ENCODE measurements around the gene ADAM15.

The ADAM15 gene

GRCh38 chr1:155050560-155051341 lies at the start of gene ADAM15:
Gene ADAM15 (plus strand): TSS chr1:155051316. CDS start chr1:155051387, 71 bp downstream.
- DNase-seq: peak; percentile 86

- DNase-seq: no peak
Observed at GRCh38 chr1:155001425-155001674, 49.8 kb upstream of the ADAM15 start.

GRCh38 chr1:155001675-155002463 lies 49.2 kb upstream of the ADAM15 start:
- peak; percentile 94 for DNase-seq

DNA sequence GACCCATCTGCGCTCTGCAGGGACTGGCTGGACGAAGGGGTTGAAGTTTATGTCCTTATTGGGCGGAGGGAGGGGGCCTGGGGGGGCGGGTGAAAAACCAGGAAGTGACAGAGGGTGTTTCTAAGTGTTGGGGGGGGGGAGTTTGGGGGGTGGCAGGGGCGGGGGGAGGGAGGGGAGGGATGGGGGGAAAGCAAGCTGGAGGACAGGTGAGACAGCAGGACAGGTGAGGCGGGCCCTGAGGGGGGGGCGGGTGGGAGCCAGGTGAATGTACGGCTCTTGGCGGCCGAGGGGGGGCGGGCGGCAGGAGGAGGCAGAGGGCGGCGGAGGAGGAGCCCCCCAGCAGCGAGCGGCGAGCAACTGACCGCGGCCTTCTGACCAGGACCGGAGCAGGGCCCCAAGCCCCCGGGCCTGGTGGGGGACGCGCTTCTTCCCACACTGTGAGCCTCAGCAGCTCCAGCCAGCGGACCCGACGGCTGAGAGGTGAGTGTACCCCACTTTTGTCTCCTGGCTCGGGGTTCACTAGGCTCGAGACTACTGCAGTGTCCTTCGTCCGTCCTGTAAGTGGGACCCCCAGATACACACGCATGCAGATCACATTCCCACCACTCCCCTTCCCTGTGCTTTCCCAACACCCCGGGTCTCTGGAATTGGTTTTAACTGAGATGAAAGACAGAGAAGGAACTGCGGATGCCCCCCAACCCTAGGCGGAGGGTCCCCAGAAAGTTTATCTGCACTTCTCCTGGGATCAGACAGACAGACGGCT lies 48.5 kb upstream of the ADAM15 start, which contains the start of gene ZBTB7B:
Gene ZBTB7B, plus strand, starts transcription at position 339 of the 763 bp plus-strand sequence. CDS start 11,859 bp downstream, outside the sequence.
- DNase-seq: no peak

GRCh38 chr1:155003227-155003765 lies 47.8 kb upstream of the ADAM15 start:
- no peak for DNase-seq

DNA sequence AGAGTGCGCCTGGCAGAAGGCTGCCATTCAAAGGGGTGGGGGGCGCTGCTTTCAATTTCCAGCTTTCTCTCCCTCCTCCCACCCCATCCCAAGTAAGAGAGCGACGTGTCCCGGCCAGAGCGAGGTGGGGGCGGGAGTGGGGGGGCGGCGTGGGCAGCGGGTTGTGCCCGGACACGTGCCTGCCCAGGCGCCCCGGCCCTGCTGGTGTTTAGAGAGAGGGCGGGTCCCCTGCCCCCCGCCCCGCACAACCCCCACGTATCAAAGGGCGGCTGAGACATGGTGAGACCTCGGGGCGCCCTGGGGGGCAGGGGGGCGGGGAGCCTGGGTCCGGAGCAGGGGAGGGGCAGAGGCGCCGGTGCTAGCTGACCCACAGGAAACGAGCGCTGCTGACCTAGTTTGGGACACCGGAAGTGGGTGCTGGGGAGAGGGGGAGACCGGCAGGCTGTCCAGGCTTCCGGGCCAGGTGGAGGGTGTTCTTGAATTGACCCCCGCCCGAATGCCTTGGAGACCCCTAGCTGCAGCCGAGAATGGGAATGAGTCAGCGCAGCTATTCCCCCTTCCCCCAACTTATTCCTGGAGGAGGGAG lies 47.3 kb upstream of the ADAM15 start:
- DNase-seq: no peak

GRCh38 chr1:155004352-155005075 lies 46.6 kb upstream of the ADAM15 start:
- no peak for DNase-seq

DNA sequence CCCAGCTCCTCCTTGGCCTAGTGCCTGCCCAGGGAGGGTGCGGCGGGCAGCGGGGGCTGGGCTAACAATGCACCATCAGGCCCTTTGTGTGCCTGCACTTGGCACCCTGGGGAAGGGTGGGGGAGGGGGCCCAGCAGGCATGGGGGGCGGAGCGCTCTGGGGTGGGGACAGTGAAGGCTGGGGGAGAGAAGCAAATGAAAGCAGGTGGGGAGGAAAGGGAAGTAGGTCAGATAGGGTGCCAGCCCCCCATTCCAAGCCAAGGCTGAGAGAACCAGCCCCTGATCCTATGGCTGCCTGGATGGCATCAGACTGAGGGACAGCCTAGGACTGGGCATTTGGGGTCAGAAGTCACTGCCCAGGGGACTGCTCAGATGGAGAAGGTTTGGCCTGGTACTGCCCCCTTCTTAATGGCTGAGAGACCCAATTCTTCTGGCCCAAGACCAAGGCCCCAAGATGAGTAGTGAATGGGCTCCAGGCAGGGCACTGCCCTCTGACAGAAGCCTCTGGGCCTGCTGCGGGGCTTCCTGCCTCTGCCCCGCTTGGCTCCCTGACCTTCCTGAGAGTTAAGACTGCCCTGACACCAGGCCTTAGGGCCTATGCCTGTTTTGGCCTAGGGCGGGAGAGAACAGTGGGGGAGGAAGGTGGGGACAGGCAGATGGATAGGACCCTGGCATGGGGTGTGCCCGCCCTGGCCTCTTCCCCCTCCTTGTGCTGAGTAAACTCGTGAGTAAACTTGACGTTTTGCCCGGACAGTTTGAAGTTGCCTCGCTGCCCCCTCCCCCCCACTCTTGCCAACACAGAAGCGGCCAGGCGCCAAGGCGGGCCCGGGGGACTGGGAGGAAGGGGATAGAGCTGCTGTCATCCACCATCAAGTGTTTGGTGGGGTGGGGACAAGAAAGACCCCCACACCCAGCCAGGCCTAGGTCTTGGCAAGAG lies 45.8 kb upstream of the ADAM15 start:
- no peak for DNase-seq

DNA sequence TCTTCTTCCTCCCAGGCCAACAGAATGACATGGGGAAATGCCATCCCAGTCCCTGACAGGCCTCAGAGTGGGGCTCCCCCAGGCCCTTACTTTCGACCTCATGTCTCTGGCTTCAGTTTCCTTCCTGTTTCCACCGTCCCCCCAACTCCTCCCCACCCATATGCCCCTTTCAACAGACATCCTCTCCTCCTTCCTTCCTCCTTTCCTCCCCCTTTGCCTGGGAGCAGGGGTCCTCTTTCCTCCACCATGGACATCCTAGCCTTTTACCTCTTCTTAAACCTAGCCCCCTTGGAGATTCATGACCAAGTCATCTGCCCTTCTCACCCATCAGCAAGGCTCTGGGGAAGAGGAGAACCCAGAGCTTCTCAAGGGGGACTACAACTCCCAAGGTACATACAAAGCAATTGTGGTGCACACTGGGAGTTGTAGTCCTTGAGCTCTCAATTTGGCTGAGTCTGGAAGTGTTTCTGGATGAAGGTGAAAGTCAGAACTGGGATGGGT lies 44.5 kb upstream of the ADAM15 start:
- DNase-seq: no peak

GRCh38 chr1:155007251-155007828 lies 43.8 kb upstream of the ADAM15 start:
- no peak for DNase-seq

DNA sequence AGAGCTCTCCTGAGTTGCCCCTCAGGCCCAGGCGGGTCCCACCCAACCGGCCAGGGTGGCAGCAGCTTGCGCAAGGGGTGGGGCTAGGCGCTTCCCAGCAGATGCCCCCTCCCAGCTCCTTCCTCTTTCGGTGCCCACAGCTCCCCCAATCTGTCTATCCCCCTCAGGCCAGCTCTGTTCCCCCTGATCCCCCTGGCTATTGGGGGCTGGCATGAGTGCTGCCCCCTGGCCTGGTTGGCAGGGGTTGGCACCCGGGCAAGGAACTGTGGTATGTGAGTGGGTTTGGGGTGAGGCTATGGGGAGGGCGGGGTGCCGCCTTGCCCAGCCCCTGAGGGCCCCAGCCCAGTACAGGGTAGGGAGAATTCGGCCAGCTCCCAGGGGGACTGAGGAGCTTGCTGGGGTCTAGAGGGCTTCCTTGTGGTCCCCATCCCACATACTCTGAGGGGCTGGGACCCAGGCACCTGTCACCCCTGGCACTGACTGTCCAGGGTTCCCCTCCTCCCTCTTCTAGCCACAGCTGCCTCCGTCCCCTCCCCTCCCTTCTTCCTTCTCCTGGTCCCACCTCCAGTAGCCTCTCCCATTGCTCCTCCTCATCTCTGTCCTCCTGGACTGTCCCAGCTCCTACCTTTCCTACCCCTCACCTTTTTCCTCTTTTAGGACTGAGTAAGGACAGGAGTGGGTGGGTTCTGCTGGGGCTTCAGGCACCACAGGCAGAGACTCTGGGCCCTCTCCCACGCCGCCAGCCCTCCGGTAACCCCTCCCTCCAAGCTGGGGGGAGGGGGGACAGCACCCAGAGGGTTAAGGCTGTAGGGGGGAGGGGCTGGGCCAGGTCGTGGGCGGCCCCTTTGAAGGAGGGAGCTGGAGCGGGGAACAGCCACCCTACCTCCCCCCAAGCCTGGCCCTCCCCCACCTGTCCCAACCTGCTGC lies 42.8 kb upstream of the ADAM15 start:
- DNase-seq: peak; percentile 50

DNA sequence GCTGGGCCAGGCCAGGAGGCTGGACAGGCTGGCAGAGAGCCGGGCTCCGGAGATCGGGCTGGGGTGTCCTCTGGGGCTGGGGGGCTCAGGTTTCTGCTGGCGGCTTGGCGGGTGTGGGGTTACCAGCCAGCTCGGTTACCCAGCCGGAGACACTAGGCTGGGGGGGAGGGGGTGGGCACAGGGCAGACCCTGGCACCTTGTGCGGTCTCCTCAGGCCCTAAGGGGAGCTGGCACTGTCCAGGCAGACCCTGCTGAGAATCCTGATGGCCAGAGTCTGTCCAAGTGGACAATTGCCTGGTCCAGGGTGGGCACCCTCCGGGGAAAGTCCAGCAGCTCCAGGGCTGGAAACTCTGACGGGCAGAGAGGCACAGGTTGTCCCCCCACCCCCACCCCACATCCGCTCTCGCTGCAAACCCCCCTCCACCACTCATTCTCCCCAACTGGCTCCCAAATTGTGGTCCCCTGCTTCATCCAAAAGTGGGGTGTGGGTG lies 41.9 kb upstream of the ADAM15 start:
- DNase-seq: peak; percentile 43

DNA sequence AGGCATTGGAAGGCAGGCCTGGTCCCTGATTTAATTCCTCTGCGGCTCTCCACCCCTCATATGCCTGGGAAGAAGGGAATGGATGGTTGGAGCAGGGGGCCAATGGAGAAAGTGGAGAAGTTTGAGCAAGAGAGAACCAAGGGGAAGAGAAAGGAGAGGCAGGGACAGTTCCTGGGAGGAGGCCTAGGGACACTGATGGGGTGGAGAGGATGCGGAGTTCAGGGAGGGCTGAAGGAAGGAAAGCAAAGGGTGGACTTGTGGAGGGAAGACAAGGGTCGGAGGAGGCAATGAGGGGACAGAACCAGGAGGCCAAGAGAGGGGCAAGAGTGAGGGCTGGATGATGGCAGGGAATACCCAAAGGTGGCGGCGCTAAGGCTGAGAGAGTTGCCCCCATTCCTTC lies 41.4 kb upstream of the ADAM15 start:
- no peak for DNase-seq

GRCh38 chr1:155010211-155010918 lies 40.8 kb upstream of the ADAM15 start:
- DNase-seq: no peak

GRCh38 chr1:155011004-155011416 lies 40.1 kb upstream of the ADAM15 start:
- no peak for DNase-seq

DNA sequence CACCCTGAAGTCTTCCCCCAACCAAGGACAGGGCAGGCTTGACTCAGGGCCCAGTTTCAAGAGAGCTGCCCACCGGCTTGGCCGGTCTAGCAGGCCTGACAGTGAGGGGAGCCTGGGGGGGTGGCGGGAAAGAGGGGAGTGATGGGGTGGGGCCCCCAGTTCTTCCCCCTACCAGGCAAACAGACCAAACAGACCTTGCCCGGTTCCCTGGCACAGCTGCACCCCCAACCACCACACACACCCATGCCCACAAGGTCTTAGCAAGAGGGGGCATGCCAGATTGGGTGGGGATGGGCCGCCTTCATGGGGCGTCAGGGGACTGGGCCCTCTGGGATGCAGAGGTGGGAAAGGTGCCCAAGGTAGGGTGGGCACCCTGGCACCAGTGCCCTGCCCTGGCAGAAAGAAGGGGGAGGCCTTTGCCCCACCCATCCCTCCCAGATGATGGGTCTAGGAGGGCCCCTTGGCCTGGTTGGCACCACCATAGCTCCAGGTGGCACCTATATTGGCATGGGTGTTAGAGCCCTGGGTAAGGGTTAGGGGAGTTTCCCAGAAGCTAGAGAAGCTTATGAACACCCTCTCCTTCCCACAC lies 39.6 kb upstream of the ADAM15 start:
- DNase-seq: no peak

DNA sequence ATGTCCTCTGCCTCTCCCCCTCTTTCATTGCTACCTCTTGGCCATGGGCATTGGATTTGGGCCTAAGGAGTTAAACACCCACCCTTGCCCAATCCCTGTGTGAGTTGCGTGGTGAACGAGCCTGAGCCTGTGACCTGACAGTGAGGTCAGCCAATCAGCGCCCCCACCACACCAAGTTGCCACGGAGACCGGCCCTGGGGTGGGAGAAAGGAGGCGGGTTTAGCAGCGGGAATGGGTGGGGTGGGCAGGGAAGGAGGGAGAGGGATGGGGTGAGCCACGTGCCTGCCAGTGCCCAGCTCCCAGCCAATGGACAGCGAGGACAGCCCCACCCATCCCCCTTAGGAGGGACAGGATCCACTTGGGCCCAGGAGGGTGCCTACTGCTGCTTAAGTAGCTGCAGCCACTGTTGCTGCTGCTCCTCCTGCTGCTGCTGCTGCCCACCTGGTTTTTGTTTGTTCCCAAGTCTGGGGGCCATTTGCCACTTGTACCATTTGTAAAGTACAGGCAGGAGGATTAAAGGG lies 39.0 kb upstream of the ADAM15 start:
- no peak for DNase-seq
